Vagina (tissue), 2 donors: ENCODE results near the gene PRRX1.

ENCODE experiments used
- POLR2A ChIP-seq, 2 donors: fragments of 450-650 bp; IDR thresholded peaks; one replicate each; pipeline ENCODE4 v1.6.1; 2017; ENCODE audit warnings: antibody characterized with exemption in 2 of 2, mild to moderate bottlenecking in 2 of 2, moderate library complexity in 2 of 2
- POLR2AphosphoS5 ChIP-seq, 2 donors: sonication (generic); formaldehyde crosslinking; IDR thresholded peaks; one replicate each; pipeline ENCODE4 v1.9.0; 2017; ENCODE audit warnings: antibody characterized with exemption in 2 of 2, mild to moderate bottlenecking in 2 of 2, low read depth in 1 of 2; ENCODE audit not compliant: insufficient read depth in 1 of 2
- TF ChIP-seq, protein P1 (sequence below), 3 experiments: fragments of 450-650 bp in 2 of 3; fragments of 200-600 bp in 1 of 3; sonication (generic) in 1 of 3; IDR thresholded peaks; one replicate each; pipeline ENCODE4 v1.5.1; 2017 to 2019; ENCODE audit warnings: antibody characterized with exemption in 3 of 3, mild to moderate bottlenecking in 2 of 3, moderate library complexity in 2 of 3

DNA sequence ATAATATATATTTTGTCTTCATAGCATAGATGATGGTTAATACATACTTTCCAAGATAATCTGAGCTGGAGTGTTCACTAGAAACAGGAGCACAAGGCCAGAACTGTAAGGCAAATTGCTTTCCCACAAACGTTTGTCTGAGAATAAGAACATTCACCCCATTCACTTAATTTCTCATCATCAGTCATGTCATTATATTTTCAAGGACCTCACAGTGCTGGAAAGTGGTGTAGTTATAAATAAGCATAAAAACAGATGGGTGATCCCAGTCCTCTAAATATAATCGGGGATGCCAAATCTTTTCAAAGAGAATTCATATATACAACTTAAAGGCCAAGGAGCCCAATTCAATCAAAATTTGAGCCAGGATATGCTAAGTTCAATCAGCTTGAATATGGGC is 8.4 kb downstream of the PRRX1 start:
- TF ChIP-seq, protein P1, sequence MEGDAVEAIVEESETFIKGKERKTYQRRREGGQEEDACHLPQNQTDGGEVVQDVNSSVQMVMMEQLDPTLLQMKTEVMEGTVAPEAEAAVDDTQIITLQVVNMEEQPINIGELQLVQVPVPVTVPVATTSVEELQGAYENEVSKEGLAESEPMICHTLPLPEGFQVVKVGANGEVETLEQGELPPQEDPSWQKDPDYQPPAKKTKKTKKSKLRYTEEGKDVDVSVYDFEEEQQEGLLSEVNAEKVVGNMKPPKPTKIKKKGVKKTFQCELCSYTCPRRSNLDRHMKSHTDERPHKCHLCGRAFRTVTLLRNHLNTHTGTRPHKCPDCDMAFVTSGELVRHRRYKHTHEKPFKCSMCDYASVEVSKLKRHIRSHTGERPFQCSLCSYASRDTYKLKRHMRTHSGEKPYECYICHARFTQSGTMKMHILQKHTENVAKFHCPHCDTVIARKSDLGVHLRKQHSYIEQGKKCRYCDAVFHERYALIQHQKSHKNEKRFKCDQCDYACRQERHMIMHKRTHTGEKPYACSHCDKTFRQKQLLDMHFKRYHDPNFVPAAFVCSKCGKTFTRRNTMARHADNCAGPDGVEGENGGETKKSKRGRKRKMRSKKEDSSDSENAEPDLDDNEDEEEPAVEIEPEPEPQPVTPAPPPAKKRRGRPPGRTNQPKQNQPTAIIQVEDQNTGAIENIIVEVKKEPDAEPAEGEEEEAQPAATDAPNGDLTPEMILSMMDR (IDR thresholded peaks at IDR 0.05) = no peak
- TF ChIP-seq POLR2A (IDR thresholded peaks at IDR 0.05) (no peak), POLR2AphosphoS5 (IDR thresholded peaks at IDR 0.05; ENCODE audit: insufficient read depth in 1 of 2, low read depth in 1 of 2) (no peak)
